Ovary (tissue), 9 donors: ENCODE data around the gene TSHZ2. TPM values are rescaled to one million over a fixed set of nuclear protein-coding genes. Genes with fewer than 3 reads are reported as not detected.

Source experiments
- DNase-seq, 5 donors: peaks; one replicate each; pipeline ENCODE4 v3.0.0-alpha.2; 2019 to 2020
- H3K27ac ChIP-seq, 2 donors: fragments of 200-600 bp; one replicate each; pipeline versions ENCODE4 v1.5.1 to v1.8.0; 2019 to 2022
- H3K27me3 ChIP-seq: fragments of 200-600 bp; one replicate; pipeline ENCODE4 v1.8.0; 2022
- H3K36me3 ChIP-seq: fragments of 200-600 bp; sonication (generic); one replicate; pipeline ENCODE4 v1.5.1; 2019
- H3K4me1 ChIP-seq: one replicate; pipeline ENCODE4 v1.8.1; 2013; ENCODE audit warnings: mild to moderate bottlenecking, moderate library complexity; ENCODE audit not compliant: insufficient read depth
- H3K4me3 ChIP-seq: fragments of 200-600 bp; sonication (generic); one replicate; pipeline ENCODE4 v1.5.1; 2017
- H3K9me3 ChIP-seq, 2 donors: fragments of 200-600 bp in 1 of 2; sonication (generic) in 1 of 2; one replicate each; pipeline versions ENCODE4 v1.5.1 to v1.8.1; 2013 to 2019; ENCODE audit warnings: mild to moderate bottlenecking in 1 of 2, moderate library complexity in 1 of 2
- EP300 ChIP-seq: sonication (generic); formaldehyde crosslinking; IDR thresholded peaks from one replicate; pipeline ENCODE4 v1.6.1; 2017; ENCODE audit warnings: antibody characterized with exemption
- POLR2A ChIP-seq: fragments of 450-650 bp; IDR thresholded peaks from one replicate; pipeline ENCODE4 v1.6.1; 2017; ENCODE audit warnings: antibody characterized with exemption, mild to moderate bottlenecking, moderate library complexity
- WGBS, 3 donors: extraction: QIAGEN DNeasy Blood & Tissue Kit in 1 of 3; methylation state at CpG; one replicate each; pipeline versions ENCODE4 v1.1.5 to v1.1.7; 2013 to 2017; 5-methylcytosine and 5-hydroxymethylcytosine counted together
- intact Hi-C, 4 donors: fragments of 100-400 bp; cut with DNase I; formaldehyde crosslinking; loops; one replicate each; pipeline versions ENCODE4 v1.11.0 to v1.15.1; 2022 to 2023
- polyA plus RNA-seq, 2 donors: library from polyadenylated mRNA; stranded (reverse); fragments of 200-250 nt in 1 of 2; fragments of 350-450 nt in 1 of 2; fragmentation: Illumina TruSeq in 1 of 2; extraction: RNeasy Lipid Tissue Mini Kit (QIAGEN cat#74804) in 1 of 2; gene quantifications; one replicate each; pipeline ENCODE4 v1.2.3, GENCODE V29; 2013 to 2014
- total RNA-seq, 7 donors: library from RNA; depleted of rRNA in 2 of 7; stranded (reverse); fragments of >200 nt in 2 of 7; fragmentation: NEBNext Ultra II Directional in 3 of 7; extraction: Animal tissue kit (Norgen Biotek cat#: 25700) in 3 of 7; gene quantifications; one replicate each; pipeline versions ENCODE4 v1.1.0 to v1.2.4, GENCODE V29; 2016 to 2023
- TF ChIP-seq, protein P1 (sequence below), 3 donors: fragments of 450-650 bp in 2 of 3; fragments of 200-600 bp in 1 of 3; IDR thresholded peaks; one replicate each; pipeline versions ENCODE4 v1.5.1 to v1.8.0; 2016 to 2022; ENCODE audit warnings: antibody characterized with exemption in 3 of 3, mild to moderate bottlenecking in 1 of 3
- donor health status: DM: no; HTN: no; CAD: no; lungs with moderate emphysema.
- donor health status: DM: no; HTN: no; CAD: no.
- donor health status: Bipolar disorder and iron deficiency.
- donor health status: DM: yes; HTN: yes; CAD: no.
- donor health status: DM: no; HTN: no; CAD: no.
- donor health status: DM: yes; HTN: yes; CAD: no.

The TSHZ2 gene
- total and polyA plus RNA-seq, 9 donors: 18.2 to 113 (median 40.2) TPM

DNA sequence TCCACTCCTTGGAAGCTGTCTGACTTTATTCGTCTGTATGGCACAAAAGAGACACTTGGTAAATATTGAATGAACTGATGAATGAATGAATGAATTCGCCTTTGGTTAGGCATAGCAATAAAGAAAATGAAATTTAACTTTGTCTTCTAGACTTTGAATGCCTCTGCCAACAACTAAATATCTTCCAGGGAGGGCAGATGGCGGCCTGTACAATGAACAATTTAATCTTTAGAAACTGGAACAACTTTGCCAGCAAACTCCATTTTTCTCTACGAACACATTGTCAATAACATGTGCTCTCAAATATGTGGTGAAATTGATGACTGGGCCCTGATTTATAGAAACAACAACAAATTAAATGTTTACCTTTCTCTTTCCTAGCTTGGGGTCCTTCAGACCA is 480.9 kb downstream of the TSHZ2 start:
- WGBS, 3 donors: 92 to 95% (median 93%) methylated on average over 4 of the region's 4 CpGs

GRCh38 chr20:53454675-53455276 is 482.6 kb downstream of the TSHZ2 start:
- WGBS, 3 donors: 95 to 97% (median 95%) methylated on average over 6 of the region's 6 CpGs
- no peaks in the 10 kb centered on the region for H3K4me1 ChIP-seq
- no peak for DNase-seq
- H3K4me3 ChIP-seq: no peak overlapping the region
- no peaks in the 10 kb centered on the region for H3K36me3 ChIP-seq
- H3K9me3 ChIP-seq: no peaks in the 10 kb centered on the region
- TF ChIP-seq POLR2A (no peak), EP300 (no peak)
- TF ChIP-seq, protein P1, sequence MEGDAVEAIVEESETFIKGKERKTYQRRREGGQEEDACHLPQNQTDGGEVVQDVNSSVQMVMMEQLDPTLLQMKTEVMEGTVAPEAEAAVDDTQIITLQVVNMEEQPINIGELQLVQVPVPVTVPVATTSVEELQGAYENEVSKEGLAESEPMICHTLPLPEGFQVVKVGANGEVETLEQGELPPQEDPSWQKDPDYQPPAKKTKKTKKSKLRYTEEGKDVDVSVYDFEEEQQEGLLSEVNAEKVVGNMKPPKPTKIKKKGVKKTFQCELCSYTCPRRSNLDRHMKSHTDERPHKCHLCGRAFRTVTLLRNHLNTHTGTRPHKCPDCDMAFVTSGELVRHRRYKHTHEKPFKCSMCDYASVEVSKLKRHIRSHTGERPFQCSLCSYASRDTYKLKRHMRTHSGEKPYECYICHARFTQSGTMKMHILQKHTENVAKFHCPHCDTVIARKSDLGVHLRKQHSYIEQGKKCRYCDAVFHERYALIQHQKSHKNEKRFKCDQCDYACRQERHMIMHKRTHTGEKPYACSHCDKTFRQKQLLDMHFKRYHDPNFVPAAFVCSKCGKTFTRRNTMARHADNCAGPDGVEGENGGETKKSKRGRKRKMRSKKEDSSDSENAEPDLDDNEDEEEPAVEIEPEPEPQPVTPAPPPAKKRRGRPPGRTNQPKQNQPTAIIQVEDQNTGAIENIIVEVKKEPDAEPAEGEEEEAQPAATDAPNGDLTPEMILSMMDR (IDR thresholded peaks at IDR 0.05): no peak
- no peaks in the 10 kb centered on the region for H3K27me3 ChIP-seq
- H3K27ac ChIP-seq: no peak overlapping the region
- intact Hi-C loops: no loop called here

More for the DNA sequence above, 480.9 kb downstream of the TSHZ2 start:
- no peak overlapping the region for H3K4me3 ChIP-seq
- intact Hi-C loops: no loop called here
- no peak for TF ChIP-seq EP300
- H3K27me3 ChIP-seq: no peaks in the 10 kb centered on the region
- no peaks in the 10 kb centered on the region for H3K4me1 ChIP-seq
- H3K36me3 ChIP-seq: no peaks in the 10 kb centered on the region
- no peak overlapping the region for H3K27ac ChIP-seq
- DNase-seq: no peak
- H3K9me3 ChIP-seq: no peaks in the 10 kb centered on the region

DNA sequence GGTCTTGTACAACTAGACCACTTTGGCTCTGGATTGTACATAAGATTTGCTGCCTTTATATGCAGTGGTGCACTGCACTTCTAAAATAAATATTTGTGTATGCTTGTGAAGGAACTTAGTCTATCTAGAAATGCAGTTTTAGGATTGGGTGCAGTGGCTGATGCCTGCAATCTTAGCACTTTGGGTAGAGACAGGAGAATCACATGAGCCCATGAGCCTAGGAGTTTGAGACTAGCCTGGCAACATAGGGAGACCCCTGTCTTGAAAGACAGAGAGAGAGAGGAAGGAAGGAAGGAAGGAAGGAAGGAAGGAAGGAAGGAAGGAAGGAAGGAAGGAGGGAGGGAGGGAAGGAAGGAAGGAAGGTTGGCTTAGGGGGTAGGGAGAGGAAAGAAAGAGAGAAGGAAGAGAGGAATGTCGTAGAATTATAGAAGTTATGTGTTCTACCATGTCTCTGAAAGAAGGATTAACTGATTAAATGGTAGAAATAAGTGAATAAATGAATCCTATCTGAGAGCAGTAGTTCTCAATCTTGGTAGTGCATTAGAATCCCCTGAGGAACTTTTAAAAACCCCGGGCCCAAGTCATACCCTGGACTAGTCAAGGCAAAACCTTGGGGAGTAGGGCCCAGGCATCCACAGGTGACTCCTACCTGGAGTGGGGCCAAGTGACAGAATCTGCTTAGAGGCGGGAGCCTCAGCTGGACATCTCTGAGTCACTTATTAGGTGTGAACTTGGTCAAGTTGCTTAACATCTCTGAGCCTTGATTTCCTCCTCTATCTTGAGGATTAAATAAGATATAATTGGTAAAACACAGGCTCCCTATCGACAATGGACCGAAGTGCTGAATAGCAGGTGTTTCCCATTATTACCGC is 491.2 kb downstream of the TSHZ2 start:
- no peak overlapping the region for H3K4me3 ChIP-seq
- WGBS, 3 donors: 92 to 95% (median 92%) methylated on average over 6 of the region's 6 CpGs
- intact Hi-C loops: no loop called here
- H3K4me1 ChIP-seq: no peaks in the 10 kb centered on the region
- H3K9me3 ChIP-seq: no peaks in the 10 kb centered on the region
- no peak overlapping the region for H3K27ac ChIP-seq
- DNase-seq: no peak
- TF ChIP-seq POLR2A (no peak), EP300 (no peak)
- TF ChIP-seq, protein P1 (IDR thresholded peaks at IDR 0.05): no peak
- H3K36me3 ChIP-seq: no peaks in the 10 kb centered on the region
- no peaks in the 10 kb centered on the region for H3K27me3 ChIP-seq

- 77 to 88% (median 80%) methylated on average over 4 of the region's 4 CpGs for WGBS, 3 donors
Measured at GRCh38 chr20:53466279-53466678, 494.1 kb downstream of the TSHZ2 start.

More at GRCh38 chr20:53466279-53466678, 494.1 kb downstream of the TSHZ2 start:
- Histone ChIP-seq H3K27me3 (no peaks in the 10 kb centered on the region), H3K4me1 (no peaks in the 10 kb centered on the region), H3K9me3 (no peaks in the 10 kb centered on the region), H3K27ac (no peak overlapping the region), H3K36me3 (no peaks in the 10 kb centered on the region), H3K4me3 (no peak overlapping the region)
- intact Hi-C loops: no loop called here
- TF ChIP-seq POLR2A: no peak
- TF ChIP-seq, protein P1 (IDR thresholded peaks at IDR 0.05): no peak
- DNase-seq: no peak
